ENCODE measurements around the gene MLIP. TPM values are rescaled to one million over a fixed set of nuclear protein-coding genes. Genes with fewer than 3 reads are reported as not detected.

The MLIP gene
- total and polyA plus RNA-seq, 2 of the 8 experiments (the other 6 are each of a cell fraction or from before 2014, with no cell fraction given) = not detected

GRCh38 chr6:54179152-54179551 is 67.9 kb downstream of the MLIP start:
- CTCF ChIA-PET (ENCODE audit: partially characterized antibody) = no interaction called here
- H2BK20ac ChIP-seq (ENCODE audit: low read length) = no peak overlapping the region
- no peak overlapping the region for H3K27ac ChIP-seq (ENCODE audit: low read depth, low read length)
- no peaks in the 10 kb centered on the region for H3K23me2 ChIP-seq (ENCODE audit: low read depth, low read length)
- no peaks in the 10 kb centered on the region for H3K36me3 ChIP-seq (ENCODE audit: control insufficient read depth in 2 of 4, insufficient read depth in 4 of 4, low read length in 3 of 4)
- H3K14ac ChIP-seq (ENCODE audit: insufficient read length) = no peak overlapping the region
- H3K9ac ChIP-seq (replicated peaks in 1 of 4; ENCODE audit: extremely low read depth in 1 of 4, low read depth in 3 of 4, low read length in 3 of 4) = no peak overlapping the region
- POLR2A ChIA-PET (ENCODE audit: partially characterized antibody) = no interaction called here
- H3K4me2 ChIP-seq (ENCODE audit: insufficient read depth in 1 of 2, low read depth in 2 of 2, low read length in 2 of 2) = no peak overlapping the region
- no peak overlapping the region for H2AK5ac ChIP-seq (ENCODE audit: low read depth, low read length)
- H4K20me1 ChIP-seq (replicated peaks in 1 of 2; ENCODE audit: control insufficient read depth in 1 of 2, insufficient read depth in 2 of 2, low read length in 2 of 2) = no peaks in the 10 kb centered on the region
- no peaks in the 10 kb centered on the region for H3K9me3 ChIP-seq (ENCODE audit: insufficient read depth in 2 of 2, low read depth in 1 of 2, low read length in 1 of 2)
- H3K4ac ChIP-seq (replicated peaks; ENCODE audit: insufficient read length, low read depth, low read length) = no peak overlapping the region
- FAIRE-seq (no peak), DNase-seq (ENCODE audit: low read depth in 1 of 2, low spot score in 2 of 2) (no peak)
- no peaks in the 10 kb centered on the region for H3K4me1 ChIP-seq (replicated peaks in 1 of 4; ENCODE audit: control insufficient read depth in 3 of 4, insufficient read depth in 4 of 4, low read length in 3 of 4)
- no peaks in the 10 kb centered on the region for H3K27me3 ChIP-seq (replicated peaks in 1 of 4; ENCODE audit: control insufficient read depth in 3 of 4, extremely low read depth in 1 of 4, insufficient read depth in 3 of 4, low read length in 3 of 4)
- H3K4me3 ChIP-seq (ENCODE audit: extremely low read depth in 1 of 4, insufficient read depth in 2 of 4, low read depth in 3 of 4, low read length in 4 of 4) = no peak overlapping the region
- H2BK15ac ChIP-seq (ENCODE audit: low read length) = no peak overlapping the region
- H3K18ac ChIP-seq (ENCODE audit: extremely low read depth, low read length) = no peak overlapping the region
- no peak overlapping the region for H2BK5ac ChIP-seq (ENCODE audit: low read depth, low read length)
- no peak overlapping the region for H3K56ac ChIP-seq (replicated peaks; ENCODE audit: insufficient read length, low read depth, low read length)
- no peak overlapping the region for H2BK120ac ChIP-seq (replicated peaks; ENCODE audit: low read depth, low read length)
- H4K91ac ChIP-seq (replicated peaks; ENCODE audit: insufficient read length, low read length) = no peak overlapping the region
- H2AFZ ChIP-seq (ENCODE audit: low read length) = no peak overlapping the region
- no peak overlapping the region for H4K8ac ChIP-seq (ENCODE audit: extremely low read depth, insufficient read depth, low read length)
- no peak overlapping the region for H4K5ac ChIP-seq (ENCODE audit: insufficient read length, low read depth, low read length)
- no peak overlapping the region for H2BK12ac ChIP-seq (ENCODE audit: low read depth, low read length)
- no peaks in the 10 kb centered on the region for H3K79me1 ChIP-seq (ENCODE audit: low read depth, low read length)
- no peaks in the 10 kb centered on the region for H3K79me2 ChIP-seq (ENCODE audit: control insufficient read depth in 1 of 2, insufficient read depth in 2 of 2, low read length in 2 of 2)
- H3K23ac ChIP-seq (ENCODE audit: insufficient read length) = no peak overlapping the region
- 0% methylated on average over 1 of the region's 1 CpG; no CpG with 5 or more reads in 1 of the 2 experiments for WGBS, 2 experiments (ENCODE audit: extremely low coverage in 1 of 2, insufficient coverage in 1 of 2, insufficient read length in 1 of 2, insufficient replicate concordance in 2 of 2, low coverage in 1 of 2, low lambda C conversion rate in 2 of 2, missing lambda C conversion rate in 1 of 2)
- TF ChIP-seq GTF2F1 (IDR thresholded peaks at IDR 0.05; ENCODE audit: borderline replicate concordance, low read depth, low read length) (no peak), EP300 (IDR thresholded peaks at IDR 0.05; ENCODE audit: borderline replicate concordance in 1 of 2, low read depth in 2 of 2, low read length in 2 of 2) (no peak), TAF7 (optimal IDR thresholded peaks at IDR 0.05; ENCODE audit: borderline replicate concordance, low read depth, low read length) (no peak), JUN (IDR thresholded peaks at IDR 0.05; ENCODE audit: low read depth, low read length) (no peak), RFX5 (IDR thresholded peaks at IDR 0.05; ENCODE audit: borderline replicate concordance, low read depth, low read length) (no peak), TAF1 (IDR thresholded peaks at IDR 0.05; ENCODE audit: low read depth, low read length) (no peak), SP4 (IDR thresholded peaks at IDR 0.05; ENCODE audit: low read length) (no peak), RXRA (IDR thresholded peaks at IDR 0.05; ENCODE audit: insufficient read depth, low read depth, low read length) (no peak), JUND (IDR thresholded peaks at IDR 0.05; ENCODE audit: low read length) (no peak), KDM1A (IDR thresholded peaks at IDR 0.05; ENCODE audit: borderline replicate concordance, low read length) (no peak), SUZ12 (IDR thresholded peaks at IDR 0.05; ENCODE audit: low read length) (no peak), SRF (IDR thresholded peaks at IDR 0.05; ENCODE audit: low read depth, low read length) (no peak), GABPA (IDR thresholded peaks at IDR 0.05; ENCODE audit: borderline replicate concordance, insufficient read depth, low read length) (no peak), SAP30 (IDR thresholded peaks at IDR 0.05; ENCODE audit: insufficient read depth, insufficient replicate concordance, low read length) (no peak)
